ENCODE results near the gene EFCAB6.

- TF ChIP-seq POLR2A (IDR thresholded peaks at IDR 0.05) (no peak), CTCF (IDR thresholded peaks at IDR 0.05 in 8 of 11, conservative IDR thresholded peaks at IDR 0.05 in 3 of 11) (no peak)
Measured at GRCh38 chr22:43711681-43712080, 100.4 kb downstream of the EFCAB6 start.
